ENCODE measurements around the gene OR5B2.
"Not testable (repeated sequence)": the region's sequence is repeated elsewhere in the genome, so short reads cannot be mapped to it uniquely, and the experiment has no call there.

The OR5B2 gene

DNA sequence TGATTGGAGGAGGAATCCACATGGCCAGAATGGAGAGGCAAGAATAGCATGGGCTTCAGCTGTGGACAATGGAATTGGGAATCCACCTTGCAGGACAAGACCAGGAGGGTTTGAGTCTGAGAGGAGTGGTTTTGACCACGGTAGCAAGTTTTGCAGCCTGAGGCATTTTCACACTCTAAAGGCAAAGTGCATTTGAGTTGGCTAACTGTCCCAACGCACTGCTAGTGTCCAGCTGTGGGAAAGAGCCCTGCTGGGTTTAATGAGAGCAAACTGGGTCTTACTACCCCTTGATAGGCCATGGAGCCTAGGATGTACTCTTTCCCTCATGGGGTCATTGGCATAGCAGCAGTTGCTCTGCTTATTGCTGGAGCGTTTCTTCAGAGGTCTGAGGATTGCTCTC, at the start of gene OR5B2:
OR5B2 (minus strand) TSS at position 101 of the 400 bp plus-strand sequence. CDS start 4,860 bp downstream, outside the sequence.
- no peak for DNase-seq

DNA sequence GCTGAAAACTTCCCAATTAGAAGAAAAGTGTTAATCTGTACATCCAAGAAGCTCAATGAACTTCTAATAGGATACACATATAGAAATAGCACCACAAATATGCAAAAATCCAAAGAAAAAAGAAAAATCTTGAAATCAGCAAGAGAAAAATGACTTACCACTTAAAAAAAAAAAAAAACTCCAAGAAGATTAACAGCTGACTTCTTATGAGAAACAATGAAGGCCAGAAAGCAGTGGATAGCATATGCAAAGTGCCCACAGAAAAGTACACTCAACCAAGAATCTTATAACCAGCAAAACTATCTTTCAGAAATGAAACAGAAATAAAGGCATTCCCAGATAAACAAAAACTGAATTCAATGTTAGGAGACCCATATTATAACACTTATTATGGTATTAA, 44.0 kb upstream of the OR5B2 start:
- no peak for DNase-seq

DNA sequence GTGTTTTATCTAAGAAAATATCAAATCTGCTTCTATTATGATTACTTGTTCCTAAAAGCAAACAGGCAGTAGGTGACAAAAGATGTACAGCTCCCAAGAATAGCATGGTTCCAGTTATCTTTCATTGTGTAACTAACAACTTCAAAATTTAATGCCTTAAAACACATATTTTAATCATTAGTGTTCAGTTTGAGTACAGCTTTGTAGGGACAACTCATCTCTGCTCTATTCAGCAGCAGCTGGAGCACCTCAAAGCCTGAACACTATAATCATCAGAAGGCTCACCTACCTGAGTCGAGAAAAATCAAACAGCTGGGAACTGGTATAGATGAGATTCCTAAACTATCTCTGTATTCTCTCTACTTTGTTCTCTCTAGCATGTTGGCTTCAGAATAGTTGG, 38.4 kb upstream of the OR5B2 start:
- DNase-seq = no peak

DNA sequence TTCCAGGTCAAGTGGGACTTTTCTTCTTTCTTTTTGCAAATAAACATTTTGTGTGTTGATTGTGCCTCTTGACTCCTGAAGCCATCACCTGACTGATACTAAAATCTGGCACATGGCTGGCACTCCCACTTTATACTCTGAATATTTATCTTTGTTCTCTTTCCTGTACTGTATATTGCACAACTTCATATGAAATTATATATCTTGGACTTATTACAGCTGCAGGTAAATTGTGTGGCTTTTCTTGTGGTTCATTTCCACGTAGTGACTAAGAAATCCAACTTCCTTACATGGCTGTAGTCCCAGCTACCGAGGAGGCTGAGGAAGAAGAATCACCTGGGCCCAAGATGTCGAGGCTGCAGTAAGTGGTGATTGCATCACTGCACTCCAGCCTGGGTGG, 37.8 kb upstream of the OR5B2 start:
- no peak for DNase-seq

DNA sequence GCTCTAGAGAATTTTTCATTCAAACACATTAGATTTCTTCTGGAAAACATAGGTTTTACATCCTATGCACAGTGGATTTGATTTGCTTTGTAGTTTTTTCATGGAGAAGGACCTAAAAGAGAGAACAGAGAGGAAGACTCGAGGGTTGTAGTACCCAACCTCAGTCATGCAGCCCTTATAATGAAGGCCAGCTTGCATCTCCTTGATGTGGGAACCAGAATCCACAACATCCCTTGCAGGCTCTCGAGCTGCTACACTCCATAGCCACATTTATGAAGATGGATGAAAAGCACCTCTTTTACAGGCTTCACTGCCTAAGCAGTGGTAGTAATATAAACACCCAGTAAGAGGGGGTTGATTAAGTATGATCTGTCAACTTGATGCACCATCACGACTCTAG, 23.7 kb upstream of the OR5B2 start:
- DNase-seq = no peak

DNA sequence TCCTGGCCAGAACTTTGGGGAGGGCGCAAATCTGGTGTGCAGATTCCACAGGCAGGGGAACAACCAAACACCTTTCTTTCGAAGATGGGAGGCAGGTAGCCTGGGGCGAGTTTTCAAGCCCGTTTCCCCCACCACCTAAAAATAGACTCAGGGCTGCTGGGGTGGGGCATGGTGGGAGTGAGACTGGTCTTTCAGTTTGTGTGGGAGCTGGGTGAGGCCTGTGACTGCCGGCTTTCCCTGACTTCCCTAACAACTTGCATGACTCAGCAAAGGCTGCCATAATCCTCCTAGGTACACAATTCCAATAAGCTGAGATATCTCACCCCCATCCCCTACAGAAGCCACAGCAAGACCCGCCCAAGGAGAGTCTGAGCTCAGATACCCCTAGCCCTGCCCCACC, 18.4 kb upstream of the OR5B2 start:
- no peak for DNase-seq

DNA sequence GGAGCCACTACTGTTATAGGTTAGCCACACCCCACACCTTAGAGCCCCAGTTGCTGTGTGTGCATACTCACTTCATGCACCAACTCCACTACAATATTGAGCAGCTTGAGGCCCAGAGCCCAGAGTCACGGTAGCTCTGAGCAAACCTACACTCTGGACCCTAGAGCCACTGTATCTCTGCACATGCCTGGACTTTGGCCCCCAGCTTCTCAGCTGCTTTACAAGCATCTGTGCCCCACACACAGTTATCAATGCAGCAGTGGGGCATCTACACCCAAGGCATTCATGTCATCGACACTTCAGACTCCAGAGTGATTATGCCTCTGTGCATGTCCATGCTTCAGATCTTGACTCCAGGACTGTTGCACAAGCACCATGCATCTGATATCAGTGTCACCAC, 16.4 kb upstream of the OR5B2 start:
- no peak for DNase-seq

DNA sequence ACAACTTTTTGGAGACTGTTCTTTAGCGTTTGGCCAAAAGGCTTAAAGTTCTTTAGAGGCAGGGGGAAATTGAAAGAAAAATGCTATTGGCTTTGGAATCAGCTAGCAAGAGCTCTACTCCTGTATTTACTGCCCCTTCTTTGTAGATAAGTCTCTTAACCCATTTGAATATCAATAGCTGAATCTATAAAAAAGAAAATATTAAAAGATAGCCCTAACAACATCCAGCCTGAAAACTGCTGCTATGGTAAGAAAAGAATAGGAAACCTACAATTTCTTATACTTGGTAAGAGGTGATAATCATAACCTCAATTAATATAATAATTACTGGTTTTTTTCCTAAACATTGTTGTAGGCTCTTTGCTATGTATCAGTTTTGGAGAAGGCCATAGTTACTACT, 14.2 kb upstream of the OR5B2 start, which contains the start of gene OR5B12:
OR5B12 (minus strand) TSS at position 101 of the 400 bp plus-strand sequence. CDS start 2,085 bp downstream, outside the sequence.
- DNase-seq = no peak

DNA sequence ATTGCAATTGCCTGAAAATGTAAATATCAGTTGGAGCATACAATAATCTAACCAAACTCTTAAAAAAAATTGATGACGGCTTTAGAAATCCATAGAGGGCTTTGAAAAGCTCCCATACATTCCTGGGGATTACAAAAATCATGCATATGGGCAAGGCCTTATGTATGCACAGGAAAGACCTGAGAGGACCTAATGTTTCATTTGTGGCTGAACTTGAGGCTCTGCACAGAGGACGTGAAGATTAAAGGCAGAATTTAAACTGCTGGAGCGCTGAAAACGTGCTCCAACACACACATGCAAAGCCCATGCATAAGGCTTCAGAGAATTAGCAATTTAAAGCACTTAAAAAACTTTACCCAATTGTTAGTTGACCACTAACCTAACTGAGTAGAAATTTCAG, 10.6 kb upstream of the OR5B2 start:
- no peak for DNase-seq

DNA sequence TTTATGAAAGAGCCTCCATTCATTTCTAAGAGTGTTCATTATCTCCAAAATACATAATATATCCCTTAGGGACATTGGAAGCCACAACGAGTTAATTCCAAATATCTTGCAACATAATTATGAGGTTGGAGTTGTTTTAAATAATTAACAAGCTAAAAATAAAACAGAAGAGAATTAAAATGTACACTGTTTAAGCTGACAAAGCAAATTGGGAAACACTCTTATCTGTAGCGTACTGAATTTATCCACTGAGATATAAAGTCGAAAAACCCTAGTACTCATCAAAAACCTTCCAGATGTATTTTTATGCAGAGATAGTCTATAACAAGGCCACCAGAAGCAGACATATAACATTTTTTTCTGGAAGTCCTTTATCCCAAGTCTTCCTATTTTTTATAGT, 6.3 kb upstream of the OR5B2 start:
- no peak for DNase-seq

DNA sequence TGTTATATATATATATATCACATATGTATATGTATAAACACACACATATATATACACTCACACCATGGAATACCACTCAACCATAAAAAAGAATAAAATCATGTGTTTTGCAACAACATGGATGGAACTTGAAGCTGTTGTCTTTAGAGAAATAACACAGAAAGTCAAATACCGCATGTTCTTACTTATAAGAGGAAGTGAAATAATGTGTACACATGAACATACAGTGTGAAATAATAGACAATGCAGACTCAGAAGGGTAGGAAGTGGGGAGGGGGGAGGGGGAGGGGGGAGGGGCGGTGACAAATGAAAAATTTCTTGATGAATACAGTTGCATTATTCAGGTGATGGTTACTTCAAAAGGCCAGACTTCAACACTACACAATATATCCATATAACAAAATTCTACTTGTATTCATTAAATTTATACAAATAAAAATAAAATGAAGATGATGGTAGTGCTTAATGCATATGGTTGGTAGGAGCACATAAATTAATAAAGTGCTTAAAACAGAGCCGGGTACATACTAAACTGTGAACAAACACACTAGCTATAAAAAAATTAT, 5.8 kb upstream of the OR5B2 start:
- DNase-seq = no peak

DNA sequence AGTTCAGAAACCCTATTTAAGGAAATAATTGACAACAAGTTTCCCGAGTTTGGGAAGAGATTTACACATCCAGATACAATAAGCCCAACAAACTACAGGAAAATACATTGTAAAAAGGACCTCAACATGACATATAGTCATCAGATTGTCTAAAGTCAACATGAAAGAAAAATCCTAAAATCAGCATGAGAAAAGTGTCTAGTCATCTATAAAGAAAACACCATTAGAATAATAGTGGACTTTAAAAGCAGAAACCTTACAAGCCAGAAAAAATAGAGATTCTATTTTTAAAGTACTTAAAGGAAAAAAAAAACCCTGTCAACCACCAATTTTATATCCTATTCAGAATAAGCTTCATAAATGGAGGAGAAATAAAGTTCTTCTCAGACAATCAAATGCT, 1.4 kb upstream of the OR5B2 start:
- DNase-seq = no peak

DNA sequence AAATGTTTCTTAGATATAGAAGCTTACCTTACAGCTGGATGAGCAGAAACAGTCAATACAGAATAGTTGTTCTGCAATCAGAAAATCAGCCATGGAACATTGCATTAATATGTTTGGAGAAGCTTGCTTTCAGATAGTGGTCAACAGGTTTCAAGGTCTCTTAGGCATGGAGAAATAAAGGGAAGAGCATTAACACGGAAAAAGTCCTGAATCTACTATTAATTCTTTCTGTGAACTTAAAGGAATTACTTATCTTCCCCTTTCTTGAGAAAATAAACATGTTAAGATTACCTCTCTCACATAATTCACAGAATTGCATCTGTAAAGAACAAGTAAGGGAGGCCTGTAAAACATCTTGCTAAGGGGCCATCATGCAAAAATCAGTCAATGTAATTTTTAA, 21.1 kb downstream of the OR5B2 start, which contains the start of gene OR5B3:
OR5B3 (minus strand) TSS at position 101 of the 400 bp plus-strand sequence. CDS start 3,465 bp downstream, outside the sequence.
- no peak for DNase-seq

DNA sequence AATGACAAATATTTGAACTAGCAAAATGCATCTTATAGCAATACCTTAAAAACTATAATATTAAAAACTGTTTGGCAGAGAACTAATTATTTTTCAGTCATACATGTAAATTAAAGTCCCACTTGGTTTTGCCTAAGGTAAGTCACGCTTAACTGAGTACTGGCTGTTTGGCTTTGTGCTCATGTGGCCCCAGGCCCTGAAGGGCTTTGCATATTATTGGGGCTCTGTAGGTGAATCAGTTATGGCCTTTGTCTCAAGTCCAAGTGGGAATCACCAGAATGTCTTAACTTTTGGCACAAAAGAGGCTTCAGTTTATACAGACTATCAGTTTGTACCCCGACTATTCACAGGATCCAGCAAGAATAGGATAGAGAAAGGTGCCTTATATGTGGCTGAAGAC, 28.3 kb downstream of the OR5B2 start:
- not testable (repeated sequence) for DNase-seq

DNA sequence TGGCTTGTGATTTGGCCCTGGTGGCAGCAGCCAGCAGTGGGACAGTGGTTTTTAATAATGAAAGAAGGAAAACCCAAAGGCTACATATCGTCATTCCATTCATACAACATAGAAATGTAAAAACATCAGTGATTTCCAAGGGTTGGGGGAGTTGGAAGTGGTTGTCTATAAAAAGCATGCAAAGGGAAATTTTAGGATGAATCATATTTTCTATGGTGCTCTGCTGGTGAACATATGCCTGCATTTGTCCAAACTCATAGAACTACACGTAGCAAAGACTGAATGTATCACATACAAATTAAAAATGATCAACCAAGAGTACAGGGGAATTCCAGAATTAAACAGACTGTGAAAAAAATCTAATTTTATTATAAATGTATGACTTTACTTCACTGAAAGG, 32.3 kb downstream of the OR5B2 start:
- DNase-seq = no peak

DNA sequence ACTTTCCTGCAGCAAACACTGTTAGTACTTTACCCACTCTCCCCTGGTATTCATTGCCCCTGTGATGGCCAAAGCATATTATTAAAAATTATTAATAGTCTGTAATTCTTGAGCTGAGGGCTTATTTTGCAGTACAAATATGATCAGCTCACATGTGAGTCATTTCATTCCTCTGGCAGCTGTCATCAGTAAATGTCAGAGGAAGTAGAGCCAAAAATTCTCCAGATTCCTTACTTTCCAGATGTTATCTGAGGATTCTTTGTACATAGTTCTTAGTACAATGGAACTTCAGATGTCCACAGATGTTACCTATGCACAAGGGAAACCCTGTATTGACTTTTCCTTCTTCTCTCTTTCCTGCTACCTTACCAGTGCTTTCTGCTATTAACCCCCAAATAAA, 33.7 kb downstream of the OR5B2 start:
- DNase-seq = no peak

DNA sequence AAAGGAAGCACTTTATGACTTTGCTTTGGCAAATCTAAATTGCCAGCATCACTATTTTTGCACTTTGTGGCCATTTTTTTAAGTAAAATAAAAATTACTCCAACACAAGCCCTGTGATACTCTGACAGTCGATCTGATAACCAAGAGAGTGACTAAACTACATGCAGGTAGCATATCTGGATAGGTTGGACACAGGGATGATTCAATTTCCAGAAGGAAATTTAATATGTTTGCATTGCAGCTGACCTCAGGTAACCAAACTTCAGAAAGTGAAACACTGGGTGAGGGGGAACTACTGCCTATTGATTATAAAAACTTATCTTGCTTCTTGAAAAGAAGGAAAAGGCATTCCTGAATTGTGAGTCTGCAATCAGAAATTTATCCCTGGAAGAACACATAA, 35.2 kb downstream of the OR5B2 start:
- no peak for DNase-seq

DNA sequence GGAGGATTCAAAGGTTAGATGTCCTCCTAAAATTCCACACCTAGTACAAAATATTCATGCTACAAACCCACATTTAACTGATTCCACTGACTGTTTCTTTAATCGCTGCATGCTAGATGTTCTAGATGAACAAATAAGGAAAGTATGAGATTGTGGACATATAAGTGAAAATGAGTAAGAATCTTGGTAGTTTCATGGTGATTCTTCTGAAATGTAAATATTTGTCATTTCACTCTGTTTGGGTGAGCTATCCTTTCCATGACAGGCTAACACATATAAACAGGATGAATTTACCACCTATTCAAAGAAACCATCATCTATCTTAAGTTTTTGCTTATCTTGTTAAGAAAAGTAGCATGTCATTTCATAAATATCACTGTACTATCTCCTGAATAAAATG, 36.0 kb downstream of the OR5B2 start:
- no peak for DNase-seq

DNA sequence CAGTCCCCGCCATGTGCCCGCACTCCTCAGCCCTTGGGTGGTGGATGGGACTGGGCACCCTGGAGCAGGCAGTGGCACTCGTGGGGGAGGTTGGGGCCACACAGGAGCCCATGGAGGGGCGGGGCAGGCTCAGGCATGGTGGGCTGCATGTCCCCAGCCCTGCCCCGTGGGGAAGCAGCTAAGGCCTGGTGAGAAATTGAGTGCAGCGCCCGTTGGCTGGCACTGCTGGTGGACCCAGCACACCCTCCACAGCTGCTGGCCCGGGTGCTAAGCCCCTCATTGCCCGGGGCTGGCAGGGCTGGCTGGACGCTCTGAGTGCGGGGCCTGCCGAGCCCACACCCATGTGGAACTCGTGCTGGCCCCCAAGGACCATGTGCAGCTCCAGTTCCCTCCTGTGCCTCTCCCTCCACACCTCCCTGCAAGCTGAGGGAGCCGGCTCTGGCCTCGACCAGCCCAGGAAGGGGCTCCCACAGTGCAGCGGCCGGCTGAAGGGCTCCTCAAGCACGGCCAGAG, 37.3 kb downstream of the OR5B2 start:
- no peak for DNase-seq

All from CD4-positive, alpha-beta T cell treated with Interleukin-15 for 1 hour (primary cell).